B cell (primary cell): Measurements from ENCODE around the gene ZNF22. TPM values are rescaled to one million over a fixed set of nuclear protein-coding genes. Genes with fewer than 3 reads are reported as not detected.

Source experiments
- ATAC-seq: fragments of 200-7000 bp; cut with Tn5 transposase; one replicate; pipeline ENCODE4 v1.10.0; 2021; ENCODE audit warnings: low read depth, mild to moderate bottlenecking, moderate number of reproducible peaks, moderate library complexity
- CTCF ChIA-PET: fragments of 350-600 bp; sonication (Branson Sonifier 250); formaldehyde crosslinking; loops from one replicate; lab custom pipeline; 2021; ENCODE audit warnings: antibody characterized with exemption, inconsistent platforms; lab: Charles Lee
- POLR2A ChIA-PET: fragments of 350-600 bp; sonication (Branson Sonifier 250); formaldehyde crosslinking; loops from one replicate; lab custom pipeline; 2021; ENCODE audit warnings: antibody characterized with exemption; lab: Charles Lee
- DNase-seq: peaks from one replicate; pipeline ENCODE4 v3.0.0; 2013
- H2AFZ ChIP-seq: 2 replicates; pipeline ENCODE4 v1.6.1; 2012; ENCODE audit warnings: mild to moderate bottlenecking, low read depth, low read length; ENCODE audit not compliant: insufficient read depth, poor library complexity, severe bottlenecking
- H3K27ac ChIP-seq, 2 donors: 1 replicate in 1 of 2; 2 replicates in 1 of 2; pipeline ENCODE4 v1.5.1; 2012 to 2013; ENCODE audit warnings: low read length in 2 of 2, mild to moderate bottlenecking in 2 of 2, moderate library complexity in 1 of 2
- H3K27me3 ChIP-seq, 4 experiments: fragments of 200-600 bp in 1 of 4; sonication (generic) in 1 of 4; replicated peaks in 1 of 4; 1 replicate in 2 of 4; 2 replicates in 2 of 4; pipeline versions ENCODE4 v1.6.1 to v1.7.0; 2013 to 2016; ENCODE audit warnings: low read length in 3 of 4, mild to moderate bottlenecking in 2 of 4, mixed read lengths in 1 of 4, moderate library complexity in 1 of 4; ENCODE audit not compliant: insufficient read depth in 4 of 4, control insufficient read depth in 3 of 4; ENCODE audit errors: control extremely low read depth in 1 of 4
- H3K36me3 ChIP-seq, 2 experiments: replicated peaks in 1 of 2; 1 replicate in 1 of 2; 2 replicates in 1 of 2; pipeline versions ENCODE4 v1.6.1 to v1.7.1; 2013; ENCODE audit warnings: low read length in 1 of 2; ENCODE audit not compliant: insufficient read depth in 2 of 2, control insufficient read depth in 1 of 2; ENCODE audit errors: control extremely low read depth in 1 of 2, extremely low read depth in 1 of 2
- H3K4me1 ChIP-seq, 2 donors: fragments of 200-600 bp in 1 of 2; sonication (generic) in 1 of 2; 1 replicate in 1 of 2; 2 replicates in 1 of 2; pipeline versions ENCODE4 v1.5.1 to v1.6.1; 2013 to 2017; ENCODE audit warnings: low read length in 2 of 2; ENCODE audit not compliant: control insufficient read depth in 2 of 2, insufficient read depth in 2 of 2
- H3K4me2 ChIP-seq: replicated peaks from 2 replicates; pipeline ENCODE3; 2012; ENCODE audit warnings: mild to moderate bottlenecking, low read depth, low read length; ENCODE audit not compliant: poor library complexity, severe bottlenecking
- H3K4me3 ChIP-seq, 5 experiments: fragments of 200-600 bp in 1 of 5; sonication (generic) in 1 of 5; 1 replicate in 3 of 5; 2 replicates in 2 of 5; pipeline versions ENCODE4 v1.5.1 to v1.7.0; 2011 to 2016; ENCODE audit warnings: low read length in 4 of 5, mild to moderate bottlenecking in 4 of 5, low read depth in 2 of 5, control low read depth in 1 of 5, moderate library complexity in 1 of 5; ENCODE audit not compliant: insufficient read depth in 1 of 5; ENCODE audit errors: control extremely low read depth in 1 of 5, extremely low read depth in 1 of 5
- H3K79me2 ChIP-seq: fragments of 200-600 bp; sonication (generic); one replicate; pipeline ENCODE4 v1.6.0; 2016; ENCODE audit warnings: low read length; ENCODE audit not compliant: control insufficient read depth, insufficient read depth
- H3K9ac ChIP-seq: fragments of 200-600 bp; sonication (generic); 2 replicates; pipeline ENCODE4 v1.6.1; 2017; ENCODE audit warnings: mild to moderate bottlenecking, low read length, moderate library complexity
- H3K9me3 ChIP-seq, 3 donors: one replicate each; pipeline versions ENCODE4 v1.6.1 to v1.7.1; 2013; ENCODE audit warnings: low read length in 2 of 3; ENCODE audit not compliant: control insufficient read depth in 2 of 3, insufficient read depth in 1 of 3; ENCODE audit errors: control extremely low read depth in 1 of 3
- H4K20me1 ChIP-seq: 2 replicates; pipeline ENCODE4 v1.6.0; 2012; ENCODE audit warnings: mild to moderate bottlenecking, low read length; ENCODE audit not compliant: insufficient read depth, control insufficient read depth, poor library complexity, severe bottlenecking
- H3K27ac Mint-ChIP-seq: one replicate; pipeline ENCODE4 v1.8.0; 2021; ENCODE audit warnings: mixed read lengths
- H3K27me3 Mint-ChIP-seq: one replicate; pipeline ENCODE4 v1.8.0; 2021; ENCODE audit warnings: mixed read lengths
- H3K4me1 Mint-ChIP-seq: one replicate; pipeline ENCODE4 v1.8.0; 2021; ENCODE audit warnings: mixed read lengths
- H3K4me3 Mint-ChIP-seq: one replicate; pipeline ENCODE4 v1.8.0; 2021; ENCODE audit warnings: mixed read lengths
- H3K9me3 Mint-ChIP-seq: one replicate; pipeline ENCODE4 v1.8.0; 2022; ENCODE audit warnings: mixed read lengths; ENCODE audit not compliant: insufficient read depth
- CTCF ChIP-seq: fragments of 200-600 bp; IDR thresholded peaks from one replicate; pipeline ENCODE4 v1.8.0; 2022; ENCODE audit warnings: antibody characterized with exemption, mild to moderate bottlenecking
- EZH2 ChIP-seq: IDR thresholded peaks from 2 replicates; pipeline ENCODE4 v1.6.1; 2012; ENCODE audit warnings: borderline replicate concordance, low read depth, mild to moderate bottlenecking, moderate library complexity, low read length; ENCODE audit not compliant: insufficient read depth, poor library complexity, severe bottlenecking
- WGBS: methylation state at CpG from one replicate; pipeline ENCODE4 v1.1.5; 2013; ENCODE audit warnings: missing lambda C conversion rate; ENCODE audit not compliant: insufficient coverage; 5-methylcytosine and 5-hydroxymethylcytosine counted together
- intact Hi-C: fragments of 100-400 bp; cut with micrococcal nuclease; formaldehyde crosslinking; loops from one replicate; pipeline ENCODE4 v1.10.0; 2022
- polyA plus RNA-seq: library from polyadenylated mRNA; depleted of rRNA; stranded (reverse); fragments of >200 nt; gene quantifications from 2 replicates; pipeline ENCODE4 v1.2.3, GENCODE V29; 2012
- total RNA-seq, 2 donors: library from RNA; stranded (reverse); fragments of 120-200 nt in 1 of 2; gene quantifications; 1 replicate in 1 of 2; 2 replicates in 1 of 2; pipeline versions ENCODE4 v1.2.3 to v1.2.4, GENCODE V29; 2013 to 2022

The ZNF22 gene
- total and polyA plus RNA-seq, 2 donors (not counting 1 experiment from before 2014, with no cell fraction given), result 7.7 to 31.4 TPM

DNA sequence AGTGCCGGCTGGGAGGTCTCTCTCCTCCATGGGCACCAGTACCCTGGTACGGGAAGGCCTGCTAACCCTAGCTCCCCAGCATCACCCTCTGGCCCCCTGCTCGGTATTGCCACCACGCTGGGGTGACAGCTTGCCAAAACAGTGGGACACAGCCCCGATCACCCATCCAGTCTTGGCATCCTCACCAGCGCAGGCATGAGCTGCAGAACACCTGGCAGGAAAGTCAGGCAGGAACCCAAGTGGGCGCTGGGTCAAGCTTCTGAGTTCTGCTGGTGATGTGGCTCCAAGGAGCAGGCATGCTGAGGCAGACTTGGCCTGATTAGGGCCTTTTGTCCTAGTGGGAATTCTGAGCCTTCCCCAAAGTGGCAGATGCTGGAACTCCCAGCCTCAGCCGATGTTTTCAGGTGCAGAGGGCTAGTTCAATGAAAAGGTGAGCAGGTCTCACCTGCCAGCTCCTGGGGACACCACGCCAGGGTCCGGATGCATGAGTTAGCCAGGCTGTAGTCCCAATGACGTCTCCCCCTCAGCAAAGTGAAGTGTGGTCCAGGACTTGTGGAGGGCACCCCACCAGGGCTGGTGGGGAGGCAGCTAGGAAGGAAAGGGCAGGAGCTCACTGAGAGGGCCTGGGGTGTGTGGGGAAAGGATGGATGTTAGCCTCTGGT is 8.5 kb upstream of the ZNF22 start:
- no peaks in the 10 kb centered on the region for H3K9me3 ChIP-seq
- no peaks in the 10 kb centered on the region for H3K27me3 ChIP-seq
- H3K36me3 ChIP-seq, result no peaks in the 10 kb centered on the region
- Mint-ChIP-seq H3K4me1 (no peaks in the 10 kb centered on the region), H3K9me3 (no peaks in the 10 kb centered on the region), H3K27me3 (peaks cover 10% of the 10 kb centered on the region), H3K4me3 (no peak overlapping the region), H3K27ac (no peak overlapping the region)
- ATAC-seq, result no peak
- peaks cover 0 to 5% of the 10 kb centered on the region in 2 donors for H3K4me1 ChIP-seq
- TF ChIP-seq CTCF (no peak), EZH2 (no peak)
- no peak overlapping the region for H3K4me2 ChIP-seq
- POLR2A ChIA-PET, result no interaction called here
- WGBS, result 93% methylated on average over 11 of the region's 11 CpGs
- H2AFZ ChIP-seq, result no peak overlapping the region
- no peak overlapping the region for H3K27ac ChIP-seq
- no peaks in the 10 kb centered on the region for H3K79me2 ChIP-seq
- no peak overlapping the region for H3K9ac ChIP-seq
- DNase-seq, result no peak
- no peak overlapping the region for H3K4me3 ChIP-seq
- intact Hi-C loops, result no loop called here
- CTCF ChIA-PET, result no interaction called here
- no peaks in the 10 kb centered on the region for H4K20me1 ChIP-seq

DNA sequence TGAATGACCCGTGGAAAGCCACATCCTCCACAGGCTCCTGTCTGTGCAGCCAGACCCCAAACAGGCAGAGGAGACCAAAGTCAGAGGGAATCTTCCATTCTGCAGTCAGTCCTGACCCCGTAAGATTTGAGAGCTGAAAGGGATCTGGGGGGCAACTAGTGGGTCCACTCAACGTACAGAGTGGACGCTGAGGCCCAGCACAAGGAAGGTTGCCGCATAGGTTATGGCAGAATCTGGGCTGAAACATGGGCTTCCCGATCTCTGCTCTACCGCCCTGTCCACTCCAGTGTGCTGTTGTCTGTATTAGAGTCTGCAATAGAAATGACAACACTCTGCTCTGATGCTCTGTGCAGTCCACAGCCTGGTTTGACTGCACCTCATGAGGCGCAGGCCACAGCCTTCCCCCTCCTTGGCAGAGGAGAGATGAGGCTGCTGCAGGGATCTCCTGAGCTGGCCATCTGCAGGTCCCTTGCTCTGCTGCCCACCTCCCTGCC is 7.9 kb upstream of the ZNF22 start:
- CTCF ChIA-PET, result no interaction called here
- Histone ChIP-seq H3K36me3 (no peaks in the 10 kb centered on the region), H3K4me1 (peaks cover 0 to 5% of the 10 kb centered on the region in 2 donors), H3K9ac (no peak overlapping the region), H2AFZ (no peak overlapping the region), H3K4me2 (no peak overlapping the region), H3K9me3 (no peaks in the 10 kb centered on the region), H4K20me1 (no peaks in the 10 kb centered on the region), H3K4me3 (no peak overlapping the region), H3K79me2 (no peaks in the 10 kb centered on the region), H3K27me3 (no peaks in the 10 kb centered on the region), H3K27ac (no peak overlapping the region)
- intact Hi-C loops, result no loop called here
- WGBS, result 97% methylated on average over 8 of the region's 8 CpGs
- TF ChIP-seq CTCF (no peak), EZH2 (no peak)
- DNase-seq, result no peak
- POLR2A ChIA-PET, result no interaction called here
- Mint-ChIP-seq H3K27ac (no peak overlapping the region), H3K4me1 (no peaks in the 10 kb centered on the region), H3K9me3 (no peaks in the 10 kb centered on the region), H3K4me3 (no peak overlapping the region), H3K27me3 (peaks cover 10% of the 10 kb centered on the region)
- ATAC-seq, result no peak
